WTC11 (cell line): ENCODE results near the gene SHCBP1.
"Not testable (repeated sequence)": the region's sequence is repeated elsewhere in the genome, so short reads cannot be mapped to it uniquely, and the experiment has no call there.

Source experiments
- ATF1 ChIP-seq: sonication (generic); formaldehyde crosslinking; IDR thresholded peaks from 2 replicates; pipeline ENCODE4 v1.8.1; 2023; ENCODE audit warnings: mild to moderate bottlenecking, moderate library complexity, missing genetic modification reagents
- CREB1 ChIP-seq: sonication (generic); formaldehyde crosslinking; IDR thresholded peaks from 2 replicates; pipeline ENCODE4 v1.8.0; 2023; ENCODE audit warnings: mild to moderate bottlenecking, missing genetic modification reagents
- CTCF ChIP-seq: fragments of 200-600 bp; IDR thresholded peaks from 2 replicates; pipeline ENCODE4 v1.8.0; 2022; ENCODE audit warnings: antibody characterized with exemption
- ELF4 ChIP-seq: sonication (generic); formaldehyde crosslinking; IDR thresholded peaks from 2 replicates; pipeline ENCODE4 v1.8.1; 2022; ENCODE audit warnings: low read depth, mild to moderate bottlenecking, moderate library complexity, missing genetic modification reagents
- ESRRA ChIP-seq: sonication (generic); formaldehyde crosslinking; IDR thresholded peaks from 2 replicates; pipeline ENCODE4 v1.8.1; 2022; ENCODE audit warnings: mild to moderate bottlenecking, missing genetic modification reagents, borderline replicate concordance
- FOXK1 ChIP-seq: sonication (generic); formaldehyde crosslinking; IDR thresholded peaks from 2 replicates; pipeline ENCODE4 v1.8.0; 2022; ENCODE audit warnings: mild to moderate bottlenecking, moderate library complexity, missing genetic modification reagents
- HMGA2 ChIP-seq: fragments of 250-450 bp; sonication (Bioruptor Pico); IDR thresholded peaks from 2 replicates; pipeline ENCODE4 v1.4.0; 2021; ENCODE audit warnings: mild to moderate bottlenecking, moderate library complexity
- IRF1 ChIP-seq: sonication (generic); formaldehyde crosslinking; IDR thresholded peaks from 2 replicates; pipeline ENCODE4 v1.8.0; 2023; ENCODE audit warnings: missing genetic modification reagents
- JUN ChIP-seq: sonication (generic); formaldehyde crosslinking; IDR thresholded peaks from 2 replicates; pipeline ENCODE4 v1.8.0; 2023; ENCODE audit warnings: mild to moderate bottlenecking, missing genetic modification reagents
- NFYB ChIP-seq: sonication (generic); formaldehyde crosslinking; conservative IDR thresholded peaks from 2 replicates; pipeline ENCODE4 v1.8.0; 2022; ENCODE audit warnings: low read depth, missing genetic modification reagents
- TEAD4 ChIP-seq: sonication (generic); formaldehyde crosslinking; IDR thresholded peaks from 2 replicates; pipeline ENCODE4 v1.8.0; 2022; ENCODE audit warnings: mild to moderate bottlenecking, missing genetic modification reagents
- ZNF232 ChIP-seq: sonication (generic); formaldehyde crosslinking; IDR thresholded peaks from 2 replicates; pipeline ENCODE4 v1.8.0; 2022; ENCODE audit warnings: mild to moderate bottlenecking, missing genetic modification reagents
- ZNF532 ChIP-seq: fragments of 250-450 bp; sonication (Bioruptor Pico); IDR thresholded peaks from 2 replicates; pipeline ENCODE4 v1.9.0; 2021; ENCODE audit warnings: mild to moderate bottlenecking, borderline replicate concordance

GRCh38 chr16:46623707-46624106 lies 2.5 kb upstream of the SHCBP1 start:
- not testable (repeated sequence) for TF ChIP-seq CTCF; CREB1 (CRISPR knock-in tag); IRF1; JUN (CRISPR knock-in tag); ZNF532; ELF4; FOXK1 (CRISPR knock-in tag); ATF1; ZNF232 (CRISPR knock-in tag); ESRRA (CRISPR knock-in tag); HMGA2 (CRISPR knock-in tag); TEAD4 (CRISPR knock-in tag); NFYB (CRISPR knock-in tag)
